ENCODE data around the gene PPP1R10. TPM values are rescaled to one million over a fixed set of nuclear protein-coding genes. Genes with fewer than 3 reads are reported as not detected.

PPP1R10 gene
- total RNA-seq, 1 experiment from 2014 or later, result 121 TPM

DNA sequence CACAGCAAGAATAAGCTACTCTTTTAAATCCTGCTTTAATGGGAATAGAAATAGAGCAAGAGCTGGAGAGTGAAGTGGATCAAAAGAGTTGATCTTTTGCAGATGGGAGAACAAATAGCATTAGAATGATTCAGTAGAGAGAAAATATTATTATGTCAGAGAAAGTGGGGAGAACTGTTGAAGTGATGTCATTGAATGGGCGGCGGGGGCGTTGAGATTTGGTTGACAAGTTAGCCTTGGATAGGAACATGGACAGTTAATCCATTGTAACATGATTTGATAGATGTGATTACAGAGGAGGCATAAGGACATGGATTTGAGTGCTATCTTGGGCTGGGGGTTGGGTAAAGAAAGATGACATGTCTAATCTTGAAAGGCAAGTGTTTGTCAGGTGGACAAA lies 18.8 kb upstream of the PPP1R10 start:
- no peaks in the 10 kb centered on the region for H3K4me1 ChIP-seq (ENCODE audit: insufficient read depth, low read length, poor library complexity, severe bottlenecking)
- ChIA-PET CTCF (no interaction called here), POLR2A (ENCODE audit: low non-redundant PET) (no interaction called here)
- H3K36me3 ChIP-seq (ENCODE audit: insufficient read depth, low read length, poor library complexity, severe bottlenecking), result peaks cover 21% of the 10 kb centered on the region
- no peaks in the 10 kb centered on the region for H3K27me3 ChIP-seq (replicated peaks; ENCODE audit: insufficient read depth, low read depth, low read length, poor library complexity)
- no peak for TF ChIP-seq EZH2 (IDR thresholded peaks at IDR 0.05; ENCODE audit: borderline replicate concordance, low read depth, low read length, poor library complexity, severe bottlenecking)
- TF ChIP-seq, protein P1, sequence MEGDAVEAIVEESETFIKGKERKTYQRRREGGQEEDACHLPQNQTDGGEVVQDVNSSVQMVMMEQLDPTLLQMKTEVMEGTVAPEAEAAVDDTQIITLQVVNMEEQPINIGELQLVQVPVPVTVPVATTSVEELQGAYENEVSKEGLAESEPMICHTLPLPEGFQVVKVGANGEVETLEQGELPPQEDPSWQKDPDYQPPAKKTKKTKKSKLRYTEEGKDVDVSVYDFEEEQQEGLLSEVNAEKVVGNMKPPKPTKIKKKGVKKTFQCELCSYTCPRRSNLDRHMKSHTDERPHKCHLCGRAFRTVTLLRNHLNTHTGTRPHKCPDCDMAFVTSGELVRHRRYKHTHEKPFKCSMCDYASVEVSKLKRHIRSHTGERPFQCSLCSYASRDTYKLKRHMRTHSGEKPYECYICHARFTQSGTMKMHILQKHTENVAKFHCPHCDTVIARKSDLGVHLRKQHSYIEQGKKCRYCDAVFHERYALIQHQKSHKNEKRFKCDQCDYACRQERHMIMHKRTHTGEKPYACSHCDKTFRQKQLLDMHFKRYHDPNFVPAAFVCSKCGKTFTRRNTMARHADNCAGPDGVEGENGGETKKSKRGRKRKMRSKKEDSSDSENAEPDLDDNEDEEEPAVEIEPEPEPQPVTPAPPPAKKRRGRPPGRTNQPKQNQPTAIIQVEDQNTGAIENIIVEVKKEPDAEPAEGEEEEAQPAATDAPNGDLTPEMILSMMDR (conservative IDR thresholded peaks at IDR 0.05; ENCODE audit: low read depth, low read length), result no peak
- H3K4me3 ChIP-seq (ENCODE audit: low read depth, low read length, poor library complexity, severe bottlenecking), result no peak overlapping the region
- intact Hi-C loops (cut with micrococcal nuclease; ENCODE audit: unreplicated experiment), result no loop called here
- no TSS peak for BruUV-seq (replicated peaks)
- no peak for DNase-seq (ENCODE audit: low spot score)
- H3K9me3 ChIP-seq (ENCODE audit: low read depth, low read length, poor library complexity, severe bottlenecking), result no peaks in the 10 kb centered on the region
- H3K27ac ChIP-seq (ENCODE audit: low read depth, low read length, poor library complexity, severe bottlenecking), result no peak overlapping the region

DNA sequence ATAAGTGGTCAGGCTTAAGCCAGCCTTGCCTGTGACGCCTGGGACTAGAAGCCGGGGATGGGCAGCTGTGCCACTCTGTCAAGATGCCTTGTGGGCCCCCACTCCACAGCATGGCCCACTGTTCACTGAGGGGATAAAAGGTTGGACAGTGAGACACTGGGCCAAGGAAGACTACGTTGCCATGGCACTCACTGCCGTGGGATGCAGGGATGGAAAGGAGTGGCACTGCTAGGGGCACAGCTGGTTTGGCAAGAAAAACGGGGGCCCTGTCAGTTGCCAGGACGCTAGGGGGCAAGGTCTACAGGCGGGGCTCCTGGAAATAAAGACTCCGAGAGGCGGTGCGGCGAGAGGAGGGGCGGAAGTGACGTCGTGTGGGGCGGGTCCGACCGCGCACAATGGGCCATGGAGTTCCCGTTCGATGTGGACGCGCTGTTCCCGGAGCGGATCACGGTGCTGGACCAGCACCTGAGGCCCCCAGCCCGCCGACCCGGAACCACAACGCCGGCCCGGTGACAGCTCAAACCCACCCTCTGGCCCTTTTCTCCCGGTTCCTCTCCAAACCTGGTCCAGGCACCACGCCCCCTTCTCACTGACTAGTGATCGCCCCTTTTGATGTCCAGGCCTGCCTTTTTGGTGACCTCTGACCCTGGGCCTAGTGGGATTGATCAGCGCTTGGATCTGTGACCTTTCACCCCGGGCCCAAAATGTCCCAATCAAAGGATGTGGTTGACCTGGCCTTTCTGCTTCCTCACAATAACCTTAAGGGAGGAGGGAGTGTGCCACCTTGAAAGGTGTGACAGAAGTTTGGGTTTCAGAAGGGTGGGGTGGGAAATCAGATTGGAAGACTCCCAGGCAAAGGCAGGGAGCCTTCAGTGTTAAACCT lies 9.7 kb upstream of the PPP1R10 start, which contains the start of gene ATAT1:
ATAT1 (plus strand) TSS at position 391 of the 883 bp plus-strand sequence.
- Histone ChIP-seq H3K9me3 (ENCODE audit: low read depth, low read length, poor library complexity, severe bottlenecking) (no peaks in the 10 kb centered on the region), H3K27ac (ENCODE audit: low read depth, low read length, poor library complexity, severe bottlenecking) (peak within 1 kb of the TSS; percentile 90), H3K36me3 (ENCODE audit: insufficient read depth, low read length, poor library complexity, severe bottlenecking) (peaks cover 54% of the 10 kb centered on the region), H3K4me1 (ENCODE audit: insufficient read depth, low read length, poor library complexity, severe bottlenecking) (no peaks in the 10 kb centered on the region), H3K27me3 (replicated peaks; ENCODE audit: insufficient read depth, low read depth, low read length, poor library complexity) (no peaks in the 10 kb centered on the region), H3K4me3 (ENCODE audit: low read depth, low read length, poor library complexity, severe bottlenecking) (peak within 1 kb of the TSS; percentile 82)
- ChIA-PET POLR2A (ENCODE audit: low non-redundant PET) (no interaction called here), CTCF (no interaction called here)
- DNase-seq (ENCODE audit: low spot score), result peak; percentile 92
- no TSS peak for BruUV-seq (replicated peaks)
- intact Hi-C loops (cut with micrococcal nuclease; ENCODE audit: unreplicated experiment), result no loop called here
- TF ChIP-seq, protein P1 (conservative IDR thresholded peaks at IDR 0.05; ENCODE audit: low read depth, low read length), result peak; percentile 53
- TF ChIP-seq EZH2 (IDR thresholded peaks at IDR 0.05; ENCODE audit: borderline replicate concordance, low read depth, low read length, poor library complexity, severe bottlenecking), result no peak

DNA sequence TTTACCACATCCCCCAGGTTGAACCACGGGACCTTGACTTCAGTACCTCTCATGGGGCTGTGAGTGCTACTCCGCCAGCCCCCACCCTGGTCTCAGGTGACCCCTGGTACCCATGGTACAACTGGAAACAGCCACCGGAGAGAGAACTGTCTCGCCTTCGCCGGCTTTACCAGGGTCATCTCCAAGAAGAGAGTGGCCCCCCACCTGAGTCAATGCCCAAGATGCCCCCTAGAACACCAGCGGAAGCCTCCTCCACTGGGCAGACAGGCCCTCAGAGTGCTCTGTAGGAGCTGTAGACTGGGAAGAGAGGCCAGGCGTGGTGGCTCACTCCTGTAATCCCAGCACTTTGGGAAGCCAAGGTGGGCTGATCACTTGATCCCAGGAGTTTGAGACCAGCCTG lies 8.5 kb upstream of the PPP1R10 start:
- Histone ChIP-seq H3K36me3 (ENCODE audit: insufficient read depth, low read length, poor library complexity, severe bottlenecking) (peaks cover 63% of the 10 kb centered on the region), H3K4me3 (ENCODE audit: low read depth, low read length, poor library complexity, severe bottlenecking) (no peak overlapping the region), H3K27ac (ENCODE audit: low read depth, low read length, poor library complexity, severe bottlenecking) (no peak overlapping the region), H3K27me3 (replicated peaks; ENCODE audit: insufficient read depth, low read depth, low read length, poor library complexity) (no peaks in the 10 kb centered on the region), H3K4me1 (ENCODE audit: insufficient read depth, low read length, poor library complexity, severe bottlenecking) (no peaks in the 10 kb centered on the region), H3K9me3 (ENCODE audit: low read depth, low read length, poor library complexity, severe bottlenecking) (no peaks in the 10 kb centered on the region)
- no TSS peak for BruUV-seq (replicated peaks)
- TF ChIP-seq EZH2 (IDR thresholded peaks at IDR 0.05; ENCODE audit: borderline replicate concordance, low read depth, low read length, poor library complexity, severe bottlenecking), result no peak
- TF ChIP-seq, protein P1 (conservative IDR thresholded peaks at IDR 0.05; ENCODE audit: low read depth, low read length), result no peak
- CTCF ChIA-PET, result no interaction called here
- no peak for DNase-seq (ENCODE audit: low spot score)
- POLR2A ChIA-PET (ENCODE audit: low non-redundant PET), result interaction anchor here (0.6 kb wide), 1 partner anchor 11 kb away, joined by 3 read pairs; no protein-coding TSS in a partner anchor
- intact Hi-C loops (cut with micrococcal nuclease; ENCODE audit: unreplicated experiment), result no loop called here

Data from A673 (cell line).